Stimulated activated CD4-positive, alpha-beta T cell treated with anti-CD3 and anti-CD28 coated beads, Interleukin-4, amount 100 ng/mL, for 1 hour (primary cell): Measurements from ENCODE around the gene AMBN.
"Not testable (repeated sequence)": the region's sequence is repeated elsewhere in the genome, so short reads cannot be mapped to it uniquely, and the experiment has no call there.

ENCODE experiments used
- DNase-seq: peaks from one replicate; pipeline ENCODE4 v3.0.0-alpha.2; 2020

AMBN gene

GRCh38 chr4:70613306-70614183, 21.5 kb downstream of the AMBN start:
- DNase-seq: no peak

DNA sequence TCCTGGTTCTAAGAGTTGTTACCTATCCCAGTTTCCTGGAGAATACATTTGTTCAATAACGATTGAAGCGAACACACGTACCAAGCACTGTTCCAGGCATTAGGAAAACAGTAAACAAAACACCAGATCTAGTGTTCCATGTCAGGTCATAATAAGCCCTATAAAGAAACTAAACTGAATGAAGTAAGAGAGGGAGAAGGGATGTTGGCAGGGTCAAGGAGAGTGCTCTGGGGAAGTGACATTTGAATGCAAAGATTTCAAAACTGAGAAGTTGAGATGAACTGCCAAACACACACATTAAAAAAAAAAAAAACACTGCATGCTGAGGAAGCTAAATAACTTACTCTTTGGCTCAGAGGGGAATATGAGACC, 22.1 kb downstream of the AMBN start:
- no peak for DNase-seq

DNA sequence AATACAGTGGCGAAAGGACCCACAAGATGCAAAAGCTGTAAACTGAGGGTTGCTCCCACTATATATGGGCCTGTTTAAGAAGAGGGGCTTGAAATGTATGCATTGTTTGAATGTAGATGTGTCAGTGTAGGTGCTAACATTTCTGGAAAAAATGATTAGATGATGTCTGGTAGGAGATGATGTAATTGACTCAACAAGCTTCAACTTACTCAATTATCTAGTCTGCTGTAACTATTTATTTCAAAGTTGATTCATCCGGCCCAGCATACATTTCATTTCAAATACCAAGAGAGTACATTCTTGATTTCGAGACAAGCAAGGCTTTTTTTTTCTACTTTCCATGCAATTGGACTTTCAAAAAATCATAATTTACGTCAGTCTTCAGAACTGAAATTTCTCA, 27.2 kb downstream of the AMBN start:
- DNase-seq: no peak

- DNase-seq: no peak
Observed at GRCh38 chr4:70619778-70620177, 27.7 kb downstream of the AMBN start.

- no peak for DNase-seq
Observed at GRCh38 chr4:70623323-70623722, 31.3 kb downstream of the AMBN start.

DNA sequence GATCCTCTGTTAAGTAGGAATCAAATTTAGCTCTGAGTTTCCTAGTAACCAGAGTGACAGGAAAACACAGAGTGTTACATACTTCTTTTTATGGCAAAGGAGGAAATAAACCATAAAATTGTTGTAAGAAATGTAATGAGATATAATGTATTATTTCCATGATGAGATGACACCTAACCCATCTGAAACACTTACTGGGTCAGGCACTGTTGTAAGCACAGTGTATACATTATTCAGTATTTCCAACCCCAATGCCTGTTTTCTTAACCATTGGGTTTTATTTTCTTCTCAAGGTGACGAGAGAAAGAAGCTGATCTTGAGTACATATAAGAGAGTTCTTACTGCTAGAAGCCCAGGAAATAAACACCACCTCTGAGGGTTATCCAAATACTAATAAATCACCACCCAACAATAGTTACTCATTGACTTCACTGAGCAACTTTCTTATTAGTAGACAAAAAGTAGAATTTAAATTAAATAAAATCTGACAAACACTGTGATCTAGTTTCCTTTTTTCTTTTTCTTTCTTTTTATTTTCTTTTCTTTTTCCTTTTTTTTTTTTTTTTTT, 32.3 kb downstream of the AMBN start:
- no peak for DNase-seq

DNA sequence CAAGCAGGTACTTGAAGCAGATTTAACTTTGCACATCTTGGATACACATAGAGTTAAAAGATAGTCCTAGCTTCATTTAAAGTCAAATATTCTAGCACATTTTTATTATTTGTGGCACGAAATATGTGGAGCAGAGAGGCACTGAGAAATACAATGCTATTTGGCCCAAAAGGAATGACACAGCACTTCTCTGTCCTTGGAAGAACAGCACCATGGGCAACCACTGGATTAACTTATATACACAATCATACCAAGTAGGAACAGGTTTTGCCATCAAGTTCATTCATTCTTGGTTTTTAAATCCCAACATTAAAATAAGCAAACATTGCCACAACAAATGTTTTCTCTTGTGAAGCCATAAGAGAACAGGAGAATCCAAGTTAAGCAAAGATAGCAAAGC, 35.6 kb downstream of the AMBN start:
- DNase-seq: no peak

DNA sequence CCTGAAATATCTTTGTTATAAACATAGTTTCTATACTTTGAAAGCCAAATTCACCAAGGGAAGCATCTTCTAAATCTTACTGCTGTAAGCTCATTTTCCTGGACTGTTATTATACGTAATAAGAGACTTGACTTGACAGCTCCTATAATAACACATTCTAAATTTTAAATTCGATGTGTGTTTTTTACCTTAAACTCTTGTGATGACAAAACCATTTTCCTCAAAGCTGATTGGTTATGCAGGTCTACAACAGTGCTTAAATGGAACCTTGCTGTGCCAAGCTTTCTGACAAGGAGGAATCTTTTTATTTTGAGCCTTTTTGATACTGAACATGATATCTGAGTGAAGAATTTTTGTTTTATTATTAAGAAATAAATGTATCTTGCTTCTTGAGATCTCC, 36.4 kb downstream of the AMBN start, which contains the start of gene ENAM:
TSS of gene ENAM (plus strand) at position 301 of the 400 bp plus-strand sequence. CDS start 757 bp downstream, outside the sequence.
- DNase-seq: no peak

- no peak for DNase-seq
Observed at GRCh38 chr4:70629469-70630090, 37.5 kb downstream of the AMBN start.

- no peak for DNase-seq
Observed at GRCh38 chr4:70630162-70630561, 38.1 kb downstream of the AMBN start.

GRCh38 chr4:70632028-70632427, 40.0 kb downstream of the AMBN start:
- no peak for DNase-seq

DNA sequence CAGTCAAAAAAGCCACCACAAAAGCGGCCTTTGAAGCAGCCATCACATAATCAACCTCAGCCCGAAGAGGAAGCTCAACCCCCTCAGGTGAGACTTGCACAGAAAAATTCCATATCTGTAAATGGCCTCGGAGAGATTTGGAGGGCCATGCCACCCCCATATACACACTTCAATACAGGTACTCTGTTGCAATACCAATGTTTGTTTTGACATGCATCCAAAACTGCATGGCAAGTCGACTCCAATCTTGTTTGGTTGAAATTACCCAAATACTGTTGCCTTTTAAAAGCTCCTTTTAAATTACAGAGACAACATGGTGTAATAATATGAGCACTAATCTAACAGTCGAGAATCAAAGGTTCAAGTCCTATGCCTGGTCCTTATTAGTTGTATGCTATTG, 42.4 kb downstream of the AMBN start:
- DNase-seq: no peak

DNA sequence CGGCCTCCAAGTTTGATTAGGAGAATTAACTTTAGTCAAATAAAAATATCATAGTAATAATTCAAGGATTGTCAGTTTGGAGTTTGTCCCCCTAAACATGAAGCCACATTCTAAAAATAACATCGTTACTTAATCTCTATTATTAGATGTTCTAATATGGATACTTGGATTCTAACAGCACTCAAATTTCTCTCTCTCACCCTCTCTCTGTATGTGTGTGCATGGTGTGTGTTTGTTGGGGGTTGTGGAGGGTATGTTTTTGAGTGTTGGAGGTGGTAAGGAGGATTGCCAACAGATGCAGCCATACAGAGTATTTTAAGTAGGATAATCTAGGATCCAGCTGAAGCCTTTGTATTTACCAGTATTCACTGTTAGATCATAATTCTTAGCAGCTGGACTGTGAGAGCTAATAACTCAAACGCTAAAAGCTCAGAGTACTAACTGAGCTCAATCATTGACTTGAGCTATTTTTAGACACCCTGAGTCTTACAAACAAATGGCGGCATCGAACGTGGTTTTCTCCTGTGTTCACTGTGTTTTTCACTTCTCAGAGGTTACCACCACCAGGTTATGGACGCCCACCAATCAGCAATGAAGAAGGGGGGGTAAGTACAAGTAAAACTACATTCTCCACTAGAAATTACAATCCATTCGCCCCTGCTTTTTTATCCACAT, 45.3 kb downstream of the AMBN start:
- DNase-seq: no peak

GRCh38 chr4:70640192-70640591, 48.1 kb downstream of the AMBN start:
- no peak for DNase-seq

DNA sequence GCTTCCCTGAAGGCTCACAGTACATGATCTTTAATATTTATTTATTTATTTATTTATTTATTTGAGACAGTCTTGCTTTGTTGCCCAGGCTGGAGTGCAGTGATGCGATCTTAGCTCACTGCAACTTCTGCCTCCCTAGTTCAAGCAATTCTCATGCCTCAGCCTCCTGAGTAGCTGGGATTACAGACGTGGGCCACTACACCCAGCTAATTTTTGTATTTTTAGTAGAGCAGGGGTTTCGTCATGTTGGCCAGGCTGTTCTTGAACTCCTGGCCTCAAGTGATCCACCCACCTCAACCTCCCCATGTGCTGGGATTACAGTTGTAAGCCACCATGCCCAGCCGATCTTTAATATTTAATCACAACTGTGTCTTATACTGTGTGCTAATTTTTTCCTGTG, 58.7 kb downstream of the AMBN start:
- not testable (repeated sequence) for DNase-seq

GRCh38 chr4:70651864-70652506, 59.9 kb downstream of the AMBN start:
- DNase-seq: no peak

GRCh38 chr4:70654605-70655011, 62.6 kb downstream of the AMBN start:
- DNase-seq: no peak
